ENCODE measurements around the gene BCL11A. TPM values are rescaled to one million over a fixed set of nuclear protein-coding genes. Genes with fewer than 3 reads are reported as not detected.

BCL11A gene
- 9.8 and 15.6 TPM in 2 replicates for total RNA-seq (2014; rRNA removed; shearing (Covaris generic))
- polyA plus RNA-seq (2015; cell fraction: cytosol; rRNA removed): 8.3 and 8.5 TPM in 2 replicates
- 11.6 and 13.6 TPM in 2 replicates for polyA plus RNA-seq (2015; cell fraction: nucleus; rRNA removed)

DNA sequence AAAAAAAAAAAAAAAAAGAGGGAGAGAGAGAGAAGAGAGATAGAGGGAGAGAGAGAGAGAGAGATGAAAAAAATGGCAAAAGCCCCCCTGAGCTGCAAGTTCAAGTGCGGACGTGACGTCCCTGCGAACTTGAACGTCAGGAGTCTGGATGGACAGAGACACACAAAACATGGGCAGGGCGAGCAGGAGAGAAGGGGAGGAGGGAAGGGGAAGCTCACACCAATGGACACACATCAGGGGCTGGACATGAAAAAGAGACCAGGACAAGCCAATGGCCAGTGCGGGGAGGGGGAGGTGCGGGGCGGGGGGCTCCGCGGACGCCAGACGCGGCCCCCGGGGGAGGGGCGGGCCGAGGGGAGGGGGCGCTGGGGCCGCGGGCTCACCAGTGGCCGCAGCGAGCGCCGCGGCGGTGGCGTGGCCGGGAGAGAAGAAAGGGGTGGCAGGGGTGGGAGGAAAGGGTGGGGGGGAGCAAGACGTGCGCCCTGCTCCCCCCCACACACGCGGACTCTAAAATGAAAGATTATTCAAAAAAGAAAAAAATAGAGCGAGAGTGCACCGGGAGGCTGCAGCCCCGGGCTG, at the start of gene BCL11A:
TSS of gene BCL11A (minus strand) at position 160 of the 579 bp plus-strand sequence. CDS start 384 bp downstream, outside the sequence.
- DNase-seq (ENCODE audit: low read depth): peak; percentile 95

DNA sequence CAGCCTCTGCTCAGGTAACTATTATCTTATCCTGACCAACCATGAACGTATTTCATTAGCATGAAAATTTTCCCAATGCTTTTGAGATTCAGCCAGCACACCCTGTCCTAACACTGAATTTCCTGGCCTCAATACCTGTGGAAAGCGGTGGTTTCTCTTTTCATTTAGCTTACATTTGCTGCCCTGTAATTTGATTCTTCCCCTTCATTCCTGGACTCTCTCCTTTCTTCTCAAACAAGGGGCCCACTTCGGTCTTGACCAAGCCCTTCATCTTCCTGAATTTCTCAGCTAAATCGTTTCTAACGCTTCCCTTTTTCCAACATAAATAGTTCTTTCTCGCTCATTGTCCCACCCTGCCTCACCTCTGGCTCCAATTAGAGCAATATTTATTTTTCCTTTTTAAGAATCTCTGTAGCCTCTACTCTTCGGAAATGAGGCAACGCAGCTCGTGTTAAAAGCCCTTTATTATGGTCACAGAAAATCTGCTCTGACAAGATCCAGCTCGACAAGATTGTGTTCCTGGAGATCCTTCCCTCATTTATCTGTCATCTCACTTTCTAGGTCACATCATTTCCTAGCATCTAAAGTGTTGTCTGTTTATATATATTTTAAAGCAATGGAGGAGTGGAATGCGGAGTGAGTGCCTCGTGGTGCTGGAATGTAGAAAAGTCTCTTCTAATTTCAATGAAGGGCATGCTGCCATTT, 49.5 kb upstream of the BCL11A start:
- DNase-seq (ENCODE audit: low read depth): no peak

DNA sequence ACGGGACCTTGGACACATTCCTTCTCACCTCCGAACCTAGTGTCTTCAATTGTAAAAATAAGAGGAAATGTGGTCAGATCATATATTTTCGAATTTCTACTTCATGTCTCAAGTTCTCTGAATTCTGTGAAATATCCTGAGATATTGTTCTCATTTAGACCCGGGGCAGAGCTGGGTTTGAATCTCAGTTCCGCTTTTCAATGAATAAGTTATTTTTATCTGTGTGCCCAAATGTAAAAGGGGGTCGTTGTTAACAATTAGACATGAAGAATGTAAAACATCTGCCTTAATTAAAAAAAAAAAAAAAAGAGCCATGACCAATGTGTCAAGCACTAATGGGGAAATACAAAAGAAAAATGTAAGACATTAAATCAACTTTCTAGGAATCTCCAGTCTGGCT, 48.9 kb upstream of the BCL11A start:
- DNase-seq (ENCODE audit: low read depth): no peak

DNA sequence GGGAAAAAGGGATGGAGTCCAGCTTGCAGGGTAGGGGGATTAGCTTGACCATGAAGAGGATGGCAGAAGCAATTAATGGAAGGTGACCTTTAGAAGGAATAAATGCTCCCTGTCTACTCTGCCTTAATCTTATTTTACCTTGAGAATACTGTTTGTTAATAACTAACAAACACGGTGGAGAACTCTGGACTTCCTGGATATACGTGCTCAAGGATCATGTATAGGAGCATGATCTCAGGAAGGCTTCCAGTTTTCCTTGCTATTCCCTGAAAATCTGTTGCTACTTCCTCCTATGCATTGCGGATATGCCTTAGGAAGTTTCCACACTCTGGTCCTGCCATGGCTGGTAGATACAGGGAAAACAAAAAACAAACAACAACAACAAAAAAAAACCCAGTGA, 44.8 kb upstream of the BCL11A start:
- DNase-seq (ENCODE audit: low read depth): no peak

DNA sequence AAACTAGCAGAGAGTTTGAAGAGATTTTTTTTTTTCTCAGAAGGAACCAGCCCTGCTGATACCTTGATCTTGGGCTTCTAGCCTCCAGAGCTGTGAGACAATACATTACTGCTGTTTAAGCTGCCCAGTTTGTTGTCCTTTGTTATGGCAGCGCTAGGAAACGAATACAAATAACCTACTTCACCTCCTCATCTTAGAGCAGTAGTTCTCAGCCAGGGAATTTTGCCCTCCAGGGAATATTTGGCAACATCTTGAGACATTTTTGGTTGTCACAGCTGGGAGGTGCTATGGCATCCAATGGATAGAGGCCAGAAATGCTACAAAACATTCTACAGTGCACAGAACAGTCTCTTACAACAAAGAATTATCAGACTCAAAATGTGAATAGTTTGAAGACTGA, 43.9 kb upstream of the BCL11A start:
- DNase-seq (ENCODE audit: low read depth): no peak

DNA sequence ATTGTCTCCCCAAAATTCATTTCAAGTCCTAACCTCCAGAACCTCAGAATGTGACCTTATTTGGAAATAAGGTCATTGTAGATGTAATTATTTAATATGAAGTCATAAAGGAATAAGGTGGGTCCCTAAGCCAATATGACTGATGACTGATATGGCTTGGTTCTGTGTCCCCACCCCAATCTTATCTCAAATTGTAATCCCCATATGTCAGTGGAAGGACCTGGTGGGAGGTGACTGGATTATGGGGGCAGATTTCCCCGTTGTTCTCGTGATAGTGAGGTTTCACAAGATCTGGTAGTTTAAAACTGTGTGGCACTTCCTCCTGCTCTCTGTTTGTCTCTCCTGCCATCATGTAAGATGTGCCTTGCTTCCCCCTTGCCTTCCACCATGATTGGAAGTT, 43.0 kb upstream of the BCL11A start:
- DNase-seq (ENCODE audit: low read depth): no peak

DNA sequence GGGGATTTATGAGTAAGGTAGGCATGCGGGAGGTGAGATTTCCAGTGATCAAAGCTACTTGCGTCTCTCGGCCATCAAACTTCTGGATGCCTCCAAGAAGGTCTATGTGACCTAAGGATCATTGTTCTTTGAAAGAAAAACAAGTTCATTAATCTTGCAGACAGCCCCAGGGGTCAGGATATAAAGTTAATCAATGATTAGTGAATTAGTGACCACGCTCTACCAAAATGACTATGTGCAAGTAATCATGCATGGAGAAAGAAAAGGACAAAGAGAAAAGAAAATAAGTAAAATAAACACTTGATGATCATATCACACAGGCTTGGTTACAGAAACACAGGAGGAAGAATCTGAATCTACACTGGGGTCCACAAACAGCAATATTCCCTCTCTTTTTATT, 42.5 kb upstream of the BCL11A start:
- no peak for DNase-seq (ENCODE audit: low read depth)

DNA sequence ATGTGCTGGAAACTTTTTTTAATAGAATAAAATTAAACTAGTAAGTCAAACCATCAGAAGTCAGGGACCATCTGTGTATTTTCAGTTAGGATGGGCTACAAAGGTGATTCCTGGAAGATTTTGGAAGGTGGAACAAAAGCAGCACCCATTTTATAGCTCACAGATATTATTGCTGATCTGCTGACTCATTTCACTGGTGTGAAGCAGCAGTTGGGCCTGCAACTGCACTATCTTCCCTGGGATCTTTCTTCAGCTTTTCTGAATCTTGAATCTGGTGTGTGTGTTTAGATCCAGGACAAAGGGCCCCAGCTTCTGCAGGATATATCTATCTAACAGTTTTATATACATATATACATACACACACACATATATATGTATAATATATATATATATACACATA, 35.6 kb upstream of the BCL11A start:
- no peak for DNase-seq (ENCODE audit: low read depth)

DNA sequence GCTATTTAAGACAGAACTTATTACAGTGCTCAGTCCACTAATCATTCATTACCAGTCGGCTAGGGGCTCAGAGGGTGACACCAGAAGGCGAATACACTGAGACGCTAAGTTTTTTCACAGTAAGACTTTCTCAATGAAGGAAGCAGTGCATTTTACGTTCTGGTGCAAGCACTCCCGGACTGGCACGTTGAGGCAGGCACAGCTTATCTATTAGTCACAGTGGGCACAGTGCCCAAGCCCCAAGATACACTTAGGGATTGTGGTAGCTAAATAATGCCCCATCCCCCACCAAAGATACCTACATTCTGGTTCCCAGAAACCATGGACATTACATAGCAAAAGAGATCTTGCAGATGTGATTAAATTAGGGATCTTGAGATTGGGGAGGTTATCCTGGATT, 32.6 kb upstream of the BCL11A start:
- DNase-seq (ENCODE audit: low read depth): no peak

DNA sequence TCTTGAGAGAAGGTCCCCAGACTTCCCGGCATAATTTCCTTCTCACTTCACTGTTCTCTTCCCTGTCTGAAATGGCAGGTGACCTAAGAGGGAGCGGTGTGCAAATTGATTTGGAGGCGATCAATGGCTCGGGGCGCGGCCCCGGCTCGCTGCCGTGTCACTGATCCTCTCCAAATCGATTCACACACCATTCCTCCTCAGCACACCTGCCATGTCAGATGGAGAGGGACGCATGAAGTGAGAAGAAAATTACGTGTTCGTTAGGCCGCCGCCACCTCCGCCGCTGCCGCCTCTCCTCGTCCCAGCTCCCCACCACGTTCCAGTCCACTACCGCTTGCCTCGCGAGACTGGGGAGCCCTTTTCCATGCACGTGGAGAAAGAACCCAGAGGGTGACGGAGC, 31.8 kb upstream of the BCL11A start:
- no peak for DNase-seq (ENCODE audit: low read depth)

DNA sequence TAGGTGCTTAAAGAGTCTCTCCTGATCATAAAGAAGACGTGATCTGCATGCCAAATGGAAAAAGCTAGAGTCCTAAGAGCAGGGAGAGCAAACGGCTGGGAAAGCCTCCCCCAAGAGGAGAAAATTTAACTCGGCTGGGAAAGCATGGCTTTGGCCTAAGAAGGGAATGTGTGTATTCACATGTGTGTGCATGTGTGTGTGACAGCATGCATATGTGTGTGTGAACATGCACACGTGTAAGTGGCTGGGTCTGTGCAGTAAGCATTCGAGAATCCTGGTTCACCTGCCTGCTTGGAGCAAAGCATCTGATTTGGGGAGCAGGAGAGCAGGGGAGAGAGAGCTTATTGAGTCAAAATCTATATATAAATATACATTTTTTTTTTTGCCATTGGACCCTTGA, 30.1 kb upstream of the BCL11A start:
- DNase-seq (ENCODE audit: low read depth): no peak

DNA sequence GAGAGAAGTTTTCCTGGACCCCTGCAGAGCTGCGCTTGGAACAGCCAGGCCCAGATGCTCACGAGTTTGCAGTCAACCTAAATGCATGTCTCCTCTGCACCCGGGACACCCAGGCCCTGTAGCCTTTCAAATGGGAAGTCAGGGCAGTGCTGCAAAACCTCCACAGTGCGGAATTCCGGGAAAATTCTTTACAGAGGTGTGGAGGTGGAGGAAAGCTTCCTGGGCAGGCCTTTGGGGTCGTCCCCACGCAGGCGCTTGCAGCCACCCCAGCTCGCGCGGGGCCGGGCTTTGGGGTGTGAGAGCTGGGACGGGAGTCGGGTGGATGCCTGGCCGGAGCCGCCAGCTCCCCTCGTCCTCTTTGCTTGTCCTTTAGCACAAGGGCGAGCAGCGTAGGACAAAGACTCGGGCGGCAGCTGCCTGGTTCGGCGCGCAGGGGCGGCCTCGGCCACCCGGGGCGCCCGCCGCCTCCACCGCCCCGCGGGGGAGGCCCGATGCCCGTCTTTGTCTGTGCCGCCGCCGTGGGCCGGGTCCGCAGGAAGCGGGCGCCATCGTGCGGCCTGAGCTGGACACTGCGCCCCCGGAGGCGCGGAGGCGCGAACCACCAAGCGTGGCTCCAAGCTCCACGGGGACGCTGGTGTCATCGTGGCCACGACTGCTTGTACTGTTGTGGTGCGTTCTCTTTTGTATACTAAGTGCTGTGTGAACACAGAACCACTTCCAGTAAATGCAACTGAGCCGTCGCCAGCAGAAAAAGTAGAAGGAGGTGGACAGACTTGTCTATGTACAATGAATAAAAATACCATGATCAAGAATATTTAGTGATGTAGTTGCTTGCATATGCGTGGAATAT, 28.2 kb upstream of the BCL11A start:
- peak; percentile 53 for DNase-seq (ENCODE audit: low read depth)

DNA sequence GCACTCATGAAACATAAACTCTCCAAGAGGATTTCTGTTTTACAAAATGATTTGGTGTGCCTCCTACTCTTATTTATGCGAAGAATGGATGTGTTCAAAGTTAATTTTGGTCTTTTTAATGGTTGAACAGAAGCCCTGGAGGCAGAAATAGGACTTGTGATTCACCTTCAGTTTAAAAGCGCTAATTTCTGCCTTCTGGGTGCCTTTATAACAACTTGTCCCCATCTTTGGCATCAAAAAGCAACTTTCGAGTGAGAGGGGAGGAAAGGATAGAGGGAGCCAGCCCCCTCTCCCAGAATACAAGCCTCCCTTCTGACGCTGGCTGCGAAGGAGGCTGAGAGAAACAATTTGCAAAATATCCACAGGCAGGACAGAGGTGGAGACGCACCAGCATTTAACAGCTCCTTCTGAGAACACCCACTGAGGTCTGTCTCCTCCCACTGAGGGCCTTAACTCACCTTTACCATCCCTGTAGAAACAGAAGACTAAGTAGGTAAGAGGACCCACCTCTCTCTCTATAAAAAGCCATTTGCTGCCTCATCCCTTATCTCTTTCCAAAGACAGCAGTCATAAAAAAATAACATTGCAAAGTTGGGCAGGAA, 24.3 kb upstream of the BCL11A start:
- DNase-seq (ENCODE audit: low read depth): no peak

DNA sequence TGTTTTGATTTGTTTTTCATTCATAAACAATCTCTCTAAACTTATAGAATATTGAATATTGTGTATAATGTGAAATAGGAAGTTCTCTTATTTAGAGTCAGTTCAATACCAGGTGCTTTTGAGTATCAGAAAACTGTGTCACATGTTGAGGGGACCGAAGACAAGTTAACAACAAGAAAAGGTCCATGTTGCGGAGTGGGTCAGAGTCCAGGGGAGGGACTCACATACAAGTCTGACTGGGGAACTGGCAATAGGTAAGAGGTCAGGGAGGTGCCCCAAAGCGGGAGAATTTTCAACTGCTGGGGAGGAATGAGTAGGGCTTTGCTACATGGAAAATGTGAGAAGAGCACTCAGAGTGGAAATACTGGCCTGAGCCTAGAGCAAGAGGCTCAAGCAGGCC, 19.8 kb upstream of the BCL11A start:
- DNase-seq (ENCODE audit: low read depth): no peak

DNA sequence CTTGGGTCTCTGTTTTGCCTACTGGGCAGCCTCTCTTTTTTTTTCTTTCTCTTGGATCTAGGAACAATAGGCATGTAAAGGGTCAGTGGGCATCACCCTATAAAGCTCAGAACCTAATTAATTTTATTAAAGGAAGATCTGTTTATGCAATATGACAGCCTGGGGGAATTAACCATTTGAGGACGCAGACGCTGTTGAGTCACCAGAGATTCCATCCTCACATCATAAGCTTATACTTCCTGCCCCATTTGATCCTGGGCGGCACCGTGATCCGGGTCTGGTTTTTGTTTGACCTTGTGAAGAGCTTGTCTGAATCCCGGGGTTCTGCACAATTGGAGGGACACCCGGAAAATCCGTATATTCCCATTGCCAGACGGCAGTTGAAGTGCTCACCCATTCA, 16.8 kb upstream of the BCL11A start:
- no peak for DNase-seq (ENCODE audit: low read depth)

DNA sequence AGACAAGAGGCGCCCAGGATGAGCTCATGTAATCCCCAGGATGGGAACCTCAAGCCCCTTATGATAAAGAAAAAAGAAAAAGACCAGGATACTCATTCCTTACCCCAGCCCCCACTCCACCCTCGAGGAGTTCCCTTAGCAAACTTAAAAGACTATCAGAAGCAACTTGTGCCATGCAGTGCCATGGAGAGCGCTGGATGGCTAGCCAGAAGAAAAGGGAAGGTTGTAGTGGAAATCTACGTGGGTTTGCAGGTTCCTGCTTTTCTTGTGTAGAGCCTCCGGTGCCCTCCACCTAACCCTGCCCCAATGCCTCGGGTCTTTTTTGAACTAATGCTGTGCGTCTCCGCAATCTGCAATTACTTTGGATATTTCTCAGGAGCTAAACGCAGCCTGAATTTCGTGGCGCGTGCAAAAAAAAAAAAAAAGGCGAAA, 16.2 kb upstream of the BCL11A start:
- no peak for DNase-seq (ENCODE audit: low read depth)

DNA sequence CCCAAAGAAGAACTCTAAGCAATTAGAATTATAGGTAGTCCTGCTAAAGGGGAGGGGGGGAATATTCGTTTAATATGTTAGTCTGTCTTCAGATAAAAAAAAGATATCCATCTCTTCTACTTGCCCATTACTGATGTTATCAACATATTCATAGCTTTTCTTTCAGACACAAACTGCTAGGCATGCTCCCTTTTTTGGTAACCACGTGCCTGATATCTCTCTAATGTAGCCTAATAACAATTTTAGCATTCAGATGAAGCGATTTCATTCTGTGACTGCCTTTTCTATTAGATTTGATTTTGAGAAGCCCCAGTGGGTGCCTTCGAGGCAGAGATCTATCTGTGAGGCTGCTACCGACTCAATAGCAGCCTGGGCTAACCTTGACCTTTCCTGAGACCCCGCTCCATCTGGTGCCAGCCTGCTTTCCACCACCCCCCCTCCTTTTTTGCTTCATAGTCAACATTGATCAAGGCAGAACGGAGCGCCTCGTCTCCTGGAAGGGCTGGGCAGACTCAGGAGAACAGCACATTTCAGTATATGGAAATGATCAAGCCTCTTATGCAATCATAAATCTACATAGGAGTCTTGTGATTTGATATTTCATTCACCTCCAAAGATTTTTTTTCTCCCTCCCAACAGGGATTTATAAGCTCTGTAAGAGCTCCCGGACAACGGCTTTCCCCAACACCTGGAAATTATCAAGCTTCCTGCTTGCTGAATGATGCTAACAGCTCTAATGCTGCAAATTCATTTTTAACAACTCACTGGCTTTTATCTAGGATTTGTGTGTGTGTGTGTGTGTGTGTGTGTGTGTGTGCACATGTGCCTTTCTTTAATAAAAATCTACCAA, 14.7 kb upstream of the BCL11A start:
- no peak for DNase-seq (ENCODE audit: low read depth)

DNA sequence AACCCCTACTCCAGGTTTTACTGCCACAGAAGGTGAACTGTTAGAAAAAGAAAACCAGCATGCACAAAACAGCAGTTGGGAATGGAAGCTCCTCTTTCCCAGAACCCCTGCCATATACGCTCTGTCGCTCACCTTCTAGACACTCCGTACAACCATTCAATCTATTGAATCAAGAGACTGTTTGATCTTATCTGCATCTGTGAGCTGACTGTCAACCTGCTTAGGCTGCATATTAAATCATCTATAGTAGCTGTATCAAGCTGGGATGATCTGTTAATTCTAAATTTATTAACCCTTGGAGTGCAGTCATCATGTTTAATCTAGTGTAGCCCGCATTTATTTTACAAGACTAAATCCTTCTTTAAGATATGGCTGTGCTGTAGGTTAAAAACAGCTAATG, 13.6 kb upstream of the BCL11A start:
- DNase-seq (ENCODE audit: low read depth): no peak

DNA sequence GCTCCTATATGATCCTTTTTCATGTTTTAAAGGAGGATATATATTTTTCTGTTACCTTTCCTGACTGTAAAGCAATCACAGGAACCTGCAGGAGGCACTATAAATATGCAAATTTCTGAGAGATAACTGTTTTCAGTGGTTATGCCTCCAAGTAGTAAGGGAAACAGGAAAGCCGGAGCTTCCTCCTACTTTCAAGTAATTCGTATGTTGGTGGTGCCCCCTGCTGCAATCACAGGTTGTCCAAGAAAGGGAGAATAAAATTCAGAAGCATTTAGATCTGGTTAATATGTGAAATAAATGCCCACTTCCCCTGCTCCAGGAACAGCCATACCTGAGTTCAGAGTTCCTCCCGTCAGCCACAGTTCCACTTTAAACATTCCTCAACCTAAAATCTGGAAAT, 12.0 kb upstream of the BCL11A start:
- peak; percentile 38 for DNase-seq (ENCODE audit: low read depth)

DNA sequence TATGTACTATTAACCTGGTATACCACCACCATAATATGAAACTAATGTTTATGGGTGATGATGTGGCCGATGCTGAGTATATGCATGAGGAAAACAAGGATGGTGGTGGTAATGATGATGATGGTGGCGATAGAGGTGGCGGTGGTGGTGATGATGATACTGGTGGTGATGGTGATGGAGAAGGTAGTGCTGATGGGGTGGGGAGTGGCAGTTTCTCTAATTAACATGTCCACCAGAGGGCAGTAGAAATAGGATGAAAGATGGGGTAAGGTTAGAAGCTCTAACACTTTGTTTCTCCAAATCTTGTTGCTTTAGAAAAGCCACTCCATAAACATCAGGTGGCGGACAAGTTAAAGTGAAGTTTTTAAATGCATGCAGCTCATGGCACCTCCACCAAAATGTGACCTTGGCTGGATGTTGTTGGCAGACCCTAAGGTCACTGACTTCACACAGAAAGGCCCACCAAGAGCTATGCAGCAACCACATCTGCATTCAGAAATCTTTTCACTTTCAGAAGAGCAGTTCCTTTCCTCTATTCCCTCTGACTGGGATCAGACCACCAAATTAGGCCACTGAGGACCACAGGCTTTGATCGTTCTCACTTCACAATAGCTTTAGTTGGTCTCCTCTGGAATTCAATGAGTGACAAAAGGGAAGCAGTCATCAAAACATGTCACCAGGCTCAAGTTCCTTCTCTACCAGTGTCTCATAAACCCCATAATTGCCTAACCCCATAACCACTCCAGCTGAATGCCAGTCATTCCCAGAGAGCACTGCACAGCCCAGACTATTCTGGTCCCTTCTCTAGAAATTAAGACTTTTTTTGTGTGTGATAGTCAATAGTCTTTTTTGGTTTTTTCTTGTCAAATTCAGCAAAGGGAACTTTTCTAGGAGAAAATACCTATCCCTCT, 7.5 kb upstream of the BCL11A start:
- DNase-seq (ENCODE audit: low read depth): peak; percentile 56

All from HT1080 (cell line).